ENCODE results near the gene ACTN1. TPM values are rescaled to one million over a fixed set of nuclear protein-coding genes. Genes with fewer than 3 reads are reported as not detected.

The ACTN1 gene
- total and polyA plus RNA-seq, 8 donors: 24.4 to 133 (median 49.0) TPM

DNA sequence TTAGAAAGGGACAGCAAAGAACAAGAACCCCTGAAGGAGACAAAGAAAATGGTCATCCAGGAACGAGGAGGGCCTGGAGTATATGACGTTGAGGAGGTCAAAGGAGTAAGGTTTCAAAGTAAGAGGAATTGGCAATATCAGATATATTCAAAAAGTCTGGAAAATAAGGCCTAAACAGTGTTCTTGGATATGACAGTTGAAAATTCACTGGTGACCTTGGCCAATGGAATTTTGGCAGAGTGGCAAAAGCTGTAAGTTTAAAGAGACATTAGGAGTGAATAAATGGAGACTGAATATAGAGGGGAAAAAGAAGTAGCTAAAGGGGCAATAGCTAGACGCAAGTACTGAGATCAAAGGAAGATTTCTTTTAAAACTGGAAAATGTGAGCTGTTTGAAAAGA lies 4.1 kb upstream of the ACTN1 start:
- Histone ChIP-seq H3K36me3 (no peaks in the 10 kb centered on the region), H3K27me3 (no peaks in the 10 kb centered on the region), H3K4me1 (peaks cover 5 to 10% (median 10%) of the 10 kb centered on the region in 3 donors), H3K27ac (peak overlapping the region in 2 of 4 donors; percentile 9 to 24), H3K4me3 (no peak overlapping the region), H3K9me3 (no peaks in the 10 kb centered on the region)
- TF ChIP-seq, protein P1, sequence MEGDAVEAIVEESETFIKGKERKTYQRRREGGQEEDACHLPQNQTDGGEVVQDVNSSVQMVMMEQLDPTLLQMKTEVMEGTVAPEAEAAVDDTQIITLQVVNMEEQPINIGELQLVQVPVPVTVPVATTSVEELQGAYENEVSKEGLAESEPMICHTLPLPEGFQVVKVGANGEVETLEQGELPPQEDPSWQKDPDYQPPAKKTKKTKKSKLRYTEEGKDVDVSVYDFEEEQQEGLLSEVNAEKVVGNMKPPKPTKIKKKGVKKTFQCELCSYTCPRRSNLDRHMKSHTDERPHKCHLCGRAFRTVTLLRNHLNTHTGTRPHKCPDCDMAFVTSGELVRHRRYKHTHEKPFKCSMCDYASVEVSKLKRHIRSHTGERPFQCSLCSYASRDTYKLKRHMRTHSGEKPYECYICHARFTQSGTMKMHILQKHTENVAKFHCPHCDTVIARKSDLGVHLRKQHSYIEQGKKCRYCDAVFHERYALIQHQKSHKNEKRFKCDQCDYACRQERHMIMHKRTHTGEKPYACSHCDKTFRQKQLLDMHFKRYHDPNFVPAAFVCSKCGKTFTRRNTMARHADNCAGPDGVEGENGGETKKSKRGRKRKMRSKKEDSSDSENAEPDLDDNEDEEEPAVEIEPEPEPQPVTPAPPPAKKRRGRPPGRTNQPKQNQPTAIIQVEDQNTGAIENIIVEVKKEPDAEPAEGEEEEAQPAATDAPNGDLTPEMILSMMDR (IDR thresholded peaks at IDR 0.05): no peak
- ATAC-seq: no peak
- FAIRE-seq: no peak
- intact Hi-C loops (cut with DNase I): no loop called here
- no peak for DNase-seq
- 27 to 43% methylated on average over 3 of the region's 3 CpGs for WGBS, 2 donors

DNA sequence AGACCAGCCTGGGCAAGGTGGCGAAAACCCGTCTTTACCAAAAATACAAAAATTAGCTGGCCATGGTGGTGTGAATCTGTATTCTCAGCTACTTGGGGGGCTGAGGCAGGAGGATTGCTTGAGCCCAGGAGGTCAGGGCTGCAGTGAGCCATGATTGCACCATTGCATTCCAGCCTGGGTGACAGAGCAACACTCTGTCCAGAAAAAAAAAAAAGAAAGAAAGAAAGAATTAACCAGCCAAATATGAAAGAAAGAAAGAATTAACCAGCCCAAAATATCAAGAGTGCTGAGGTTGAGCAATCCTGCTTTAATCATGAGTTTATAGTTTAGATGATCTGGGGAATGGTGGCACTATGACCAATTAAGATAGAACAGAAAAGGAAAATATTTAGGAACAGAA lies 3.5 kb upstream of the ACTN1 start:
- WGBS, 2 donors: 96 to 100% methylated on average over 2 of the region's 2 CpGs
- Histone ChIP-seq H3K9me3 (no peaks in the 10 kb centered on the region), H3K4me3 (no peak overlapping the region), H3K27me3 (no peaks in the 10 kb centered on the region), H3K4me1 (peaks cover 5 to 10% (median 10%) of the 10 kb centered on the region in 3 donors), H3K27ac (peak overlapping the region in 2 of 4 donors; percentile 9 to 24), H3K36me3 (no peaks in the 10 kb centered on the region)
- TF ChIP-seq, protein P1 (IDR thresholded peaks at IDR 0.05): no peak
- peak in 1 of 6 donors; percentile 7 for DNase-seq
- intact Hi-C loops (cut with DNase I): no loop called here
- no peak for ATAC-seq
- no peak for FAIRE-seq

DNA sequence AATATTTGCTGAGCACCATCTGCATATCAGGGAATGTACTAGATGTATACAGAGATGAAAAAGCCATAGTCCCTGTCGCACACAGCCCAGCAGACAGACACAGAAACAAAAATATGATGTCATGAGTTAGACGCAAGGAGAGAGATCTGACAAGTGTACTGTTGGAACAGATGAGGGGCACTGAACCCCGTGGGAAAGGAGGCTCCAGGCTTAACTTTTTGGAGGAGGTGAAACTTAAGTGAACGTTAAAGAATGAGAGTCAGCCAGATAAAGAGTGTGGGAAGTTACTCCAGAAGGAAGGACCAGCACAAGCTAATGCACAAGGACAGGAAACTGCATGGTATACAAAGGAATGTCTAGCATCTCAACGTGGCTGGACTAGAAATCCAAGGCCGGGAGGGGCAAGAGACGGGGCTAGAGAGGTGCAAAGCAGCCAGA lies 2.5 kb upstream of the ACTN1 start:
- H3K27ac ChIP-seq: no peak overlapping the region

DNA sequence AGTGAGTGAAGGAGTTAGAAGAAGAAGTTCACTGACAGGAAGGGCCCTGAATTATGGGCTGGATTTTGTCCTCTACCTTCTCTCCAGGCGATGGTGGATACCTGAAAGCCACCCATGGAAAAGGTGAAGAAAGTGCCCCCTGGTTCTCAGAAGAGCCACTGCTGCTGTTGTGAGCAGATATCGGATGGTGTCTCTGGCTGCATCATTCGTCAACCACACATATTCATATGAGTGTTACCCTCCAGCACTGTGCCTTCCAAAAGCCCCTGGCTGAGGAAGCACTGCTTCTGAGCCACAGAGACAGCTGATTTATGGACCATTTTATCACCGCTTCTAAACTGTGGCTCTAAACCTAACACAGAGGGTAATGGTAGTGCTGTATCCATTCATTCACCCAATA lies 2.0 kb upstream of the ACTN1 start:
- DNase-seq (peak in 1 of 6 donors; percentile 6), ATAC-seq (no peak), FAIRE-seq (no peak)
- Histone ChIP-seq H3K9me3 (no peaks in the 10 kb centered on the region), H3K36me3 (no peaks in the 10 kb centered on the region), H3K27me3 (no peaks in the 10 kb centered on the region), H3K4me3 (no peak overlapping the region), H3K4me1 (peaks cover 5 to 23% (median 10%) of the 10 kb centered on the region in 3 donors), H3K27ac (no peak overlapping the region)
- WGBS, 2 donors: 92 to 100% methylated on average over 4 of the region's 4 CpGs
- TF ChIP-seq, protein P1 (IDR thresholded peaks at IDR 0.05): no peak
- intact Hi-C loops (cut with DNase I): no loop called here

More for the DNA sequence above, 2.5 kb upstream of the ACTN1 start:
- H3K4me3 ChIP-seq: no peak overlapping the region
- H3K27me3 ChIP-seq: no peaks in the 10 kb centered on the region
- peak in 1 of 6 donors; percentile 28 for DNase-seq
- no peaks in the 10 kb centered on the region for H3K9me3 ChIP-seq
- TF ChIP-seq, protein P1 (IDR thresholded peaks at IDR 0.05): no peak
- no peaks in the 10 kb centered on the region for H3K36me3 ChIP-seq
- peaks cover 5 to 18% (median 10%) of the 10 kb centered on the region in 3 donors for H3K4me1 ChIP-seq
- intact Hi-C loops (cut with DNase I): no loop called here
- 75 to 79% methylated on average over 7 of the region's 7 CpGs for WGBS, 2 donors
- FAIRE-seq: no peak
- no peak for ATAC-seq

DNA sequence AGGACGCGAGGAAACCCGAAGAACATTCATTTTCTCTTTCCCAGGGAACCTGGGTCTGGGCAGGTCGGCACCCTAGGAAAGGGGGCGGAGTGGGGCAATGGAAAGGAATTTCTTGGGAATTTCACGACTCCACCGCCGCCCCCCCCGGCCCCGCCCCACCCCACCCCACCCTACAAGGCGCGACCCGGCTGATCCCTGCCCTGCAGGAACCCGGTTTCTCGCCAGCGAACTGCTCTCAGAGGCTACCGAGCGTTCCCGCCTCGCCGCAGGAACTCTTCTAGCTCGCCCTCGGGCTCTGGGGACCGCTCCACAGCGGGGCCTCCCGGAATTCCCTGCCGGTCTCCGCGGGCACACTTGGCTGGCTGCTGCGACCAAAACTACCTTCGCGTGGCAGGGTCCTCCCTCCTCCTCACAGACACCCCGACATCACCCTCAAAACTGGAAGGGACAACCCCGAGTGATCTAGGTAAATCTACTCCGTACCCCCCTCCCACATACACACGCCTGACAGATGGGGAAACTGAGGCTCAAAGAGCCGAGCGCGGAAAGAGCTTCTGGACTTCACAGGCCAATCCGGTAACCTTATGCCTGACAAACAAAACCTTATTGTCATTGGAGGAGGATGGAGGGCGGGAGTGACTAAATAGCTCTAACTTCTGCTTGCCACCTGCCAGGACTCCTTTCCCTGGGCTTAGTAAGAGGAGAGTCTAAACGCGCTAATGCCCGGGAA lies 785 bp upstream of the ACTN1 start:
- ATAC-seq (peak; percentile 11 to 39 (median 30)), FAIRE-seq (no peak), DNase-seq (peak; percentile 32 to 82 (median 59))
- no peaks in the 10 kb centered on the region for H3K36me3 ChIP-seq
- intact Hi-C loops (cut with DNase I): no loop called here
- H3K27me3 ChIP-seq: no peaks in the 10 kb centered on the region
- TF ChIP-seq, protein P1 (IDR thresholded peaks at IDR 0.05): no peak
- H3K9me3 ChIP-seq: no peaks in the 10 kb centered on the region
- peak overlapping the region; percentile 70 to 94 (median 91) for H3K4me3 ChIP-seq
- WGBS, 2 donors: 4% methylated on average over 43 to 44 of the region's 44 CpGs
- H3K27ac ChIP-seq: peak overlapping the region; percentile 85 to 94 (median 88)
- peaks cover 5 to 33% (median 10%) of the 10 kb centered on the region in 3 donors for H3K4me1 ChIP-seq

Data from pancreas (tissue), 10 donors.